T1000 (cell line): Measurements from ENCODE around the gene AVPR2.

ENCODE experiments used
- DNase-seq: peaks from one replicate; lab custom pipeline; 2025; ENCODE audit warnings: mixed read lengths; lab: John Stamatoyannopoulos, UW

AVPR2 gene

GRCh38 chrX:153885968-153886903 is 18.2 kb upstream of the AVPR2 start, which contains the start of gene L1CAM:
Gene L1CAM (minus strand): TSS chrX:153886173. CDS start chrX:153875836, 10,337 bp downstream.
- no peak for DNase-seq

- peak; percentile 60 for DNase-seq
Measured at GRCh38 chrX:153886915-153887314, 17.6 kb upstream of the AVPR2 start.

GRCh38 chrX:153887385-153887784 is 17.1 kb upstream of the AVPR2 start:
- DNase-seq = no peak

- DNase-seq = no peak
Measured at GRCh38 chrX:153888344-153888743, 16.1 kb upstream of the AVPR2 start.

- no peak for DNase-seq
Measured at GRCh38 chrX:153889123-153889522, 15.3 kb upstream of the AVPR2 start.

- no peak for DNase-seq
Measured at GRCh38 chrX:153897899-153898298, 6.6 kb upstream of the AVPR2 start.

- peak; percentile 68 for DNase-seq
Measured at GRCh38 chrX:153900831-153901752, 3.4 kb upstream of the AVPR2 start.

- DNase-seq = no peak
Measured at GRCh38 chrX:153901753-153902140, 2.7 kb upstream of the AVPR2 start.

GRCh38 chrX:153902385-153902784 is 2.1 kb upstream of the AVPR2 start:
- DNase-seq = peak; percentile 61

- DNase-seq = no peak
Measured at GRCh38 chrX:153903238-153903980, 1.1 kb upstream of the AVPR2 start.

GRCh38 chrX:153905481-153906095 is 1.1 kb downstream of the AVPR2 start:
- no peak for DNase-seq

GRCh38 chrX:153906126-153906917 is 1.8 kb downstream of the AVPR2 start:
- no peak for DNase-seq

- no peak for DNase-seq
Measured at GRCh38 chrX:153907456-153907855, 3.0 kb downstream of the AVPR2 start.

- no peak for DNase-seq
Measured at GRCh38 chrX:153908219-153908860, 3.9 kb downstream of the AVPR2 start.

GRCh38 chrX:153909024-153909979 is 4.8 kb downstream of the AVPR2 start:
- DNase-seq = no peak

GRCh38 chrX:153909980-153910360 is 5.5 kb downstream of the AVPR2 start:
- DNase-seq = no peak

- DNase-seq = no peak
Measured at GRCh38 chrX:153910446-153910845, 6.0 kb downstream of the AVPR2 start.

- DNase-seq = no peak
Measured at GRCh38 chrX:153911798-153912197, 7.3 kb downstream of the AVPR2 start.

GRCh38 chrX:153913211-153913610 is 8.7 kb downstream of the AVPR2 start:
- no peak for DNase-seq
